Measurements from ENCODE around the gene VCX2.
"Not testable (repeated sequence)": the region's sequence is repeated elsewhere in the genome, so short reads cannot be mapped to it uniquely, and the experiment has no call there.

DNA sequence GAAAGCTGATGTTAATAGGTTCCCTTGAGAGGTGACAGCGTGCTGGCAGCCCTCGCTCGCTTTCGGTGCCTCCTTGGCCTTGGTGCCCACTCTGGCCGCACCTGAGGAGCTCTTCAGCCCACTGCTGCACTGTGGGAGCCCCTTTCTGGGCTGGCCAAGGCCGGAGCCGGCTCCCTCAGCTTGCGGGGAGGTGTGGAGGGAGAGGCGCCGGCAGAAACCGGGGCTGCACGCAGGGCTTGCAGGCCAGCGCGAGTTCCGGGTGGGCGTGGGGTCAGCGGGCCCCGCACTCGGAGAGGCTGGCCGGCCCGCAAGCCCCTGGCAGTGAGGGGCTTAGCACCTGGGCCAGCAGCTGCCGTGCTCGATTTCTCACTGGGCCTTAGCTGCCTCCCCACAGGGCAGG, 49.7 kb downstream of the VCX2 start:
- TF ChIP-seq, protein P1, sequence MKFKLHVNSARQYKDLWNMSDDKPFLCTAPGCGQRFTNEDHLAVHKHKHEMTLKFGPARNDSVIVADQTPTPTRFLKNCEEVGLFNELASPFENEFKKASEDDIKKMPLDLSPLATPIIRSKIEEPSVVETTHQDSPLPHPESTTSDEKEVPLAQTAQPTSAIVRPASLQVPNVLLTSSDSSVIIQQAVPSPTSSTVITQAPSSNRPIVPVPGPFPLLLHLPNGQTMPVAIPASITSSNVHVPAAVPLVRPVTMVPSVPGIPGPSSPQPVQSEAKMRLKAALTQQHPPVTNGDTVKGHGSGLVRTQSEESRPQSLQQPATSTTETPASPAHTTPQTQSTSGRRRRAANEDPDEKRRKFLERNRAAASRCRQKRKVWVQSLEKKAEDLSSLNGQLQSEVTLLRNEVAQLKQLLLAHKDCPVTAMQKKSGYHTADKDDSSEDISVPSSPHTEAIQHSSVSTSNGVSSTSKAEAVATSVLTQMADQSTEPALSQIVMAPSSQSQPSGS (tag by site-specific recombination; IDR thresholded peaks at IDR 0.05; ENCODE audit: low read depth), result not testable (repeated sequence)
- TF ChIP-seq, protein P2, sequence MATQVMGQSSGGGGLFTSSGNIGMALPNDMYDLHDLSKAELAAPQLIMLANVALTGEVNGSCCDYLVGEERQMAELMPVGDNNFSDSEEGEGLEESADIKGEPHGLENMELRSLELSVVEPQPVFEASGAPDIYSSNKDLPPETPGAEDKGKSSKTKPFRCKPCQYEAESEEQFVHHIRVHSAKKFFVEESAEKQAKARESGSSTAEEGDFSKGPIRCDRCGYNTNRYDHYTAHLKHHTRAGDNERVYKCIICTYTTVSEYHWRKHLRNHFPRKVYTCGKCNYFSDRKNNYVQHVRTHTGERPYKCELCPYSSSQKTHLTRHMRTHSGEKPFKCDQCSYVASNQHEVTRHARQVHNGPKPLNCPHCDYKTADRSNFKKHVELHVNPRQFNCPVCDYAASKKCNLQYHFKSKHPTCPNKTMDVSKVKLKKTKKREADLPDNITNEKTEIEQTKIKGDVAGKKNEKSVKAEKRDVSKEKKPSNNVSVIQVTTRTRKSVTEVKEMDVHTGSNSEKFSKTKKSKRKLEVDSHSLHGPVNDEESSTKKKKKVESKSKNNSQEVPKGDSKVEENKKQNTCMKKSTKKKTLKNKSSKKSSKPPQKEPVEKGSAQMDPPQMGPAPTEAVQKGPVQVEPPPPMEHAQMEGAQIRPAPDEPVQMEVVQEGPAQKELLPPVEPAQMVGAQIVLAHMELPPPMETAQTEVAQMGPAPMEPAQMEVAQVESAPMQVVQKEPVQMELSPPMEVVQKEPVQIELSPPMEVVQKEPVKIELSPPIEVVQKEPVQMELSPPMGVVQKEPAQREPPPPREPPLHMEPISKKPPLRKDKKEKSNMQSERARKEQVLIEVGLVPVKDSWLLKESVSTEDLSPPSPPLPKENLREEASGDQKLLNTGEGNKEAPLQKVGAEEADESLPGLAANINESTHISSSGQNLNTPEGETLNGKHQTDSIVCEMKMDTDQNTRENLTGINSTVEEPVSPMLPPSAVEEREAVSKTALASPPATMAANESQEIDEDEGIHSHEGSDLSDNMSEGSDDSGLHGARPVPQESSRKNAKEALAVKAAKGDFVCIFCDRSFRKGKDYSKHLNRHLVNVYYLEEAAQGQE (tag by site-specific recombination; IDR thresholded peaks at IDR 0.05), result not testable (repeated sequence)
- TF ChIP-seq, protein P3, sequence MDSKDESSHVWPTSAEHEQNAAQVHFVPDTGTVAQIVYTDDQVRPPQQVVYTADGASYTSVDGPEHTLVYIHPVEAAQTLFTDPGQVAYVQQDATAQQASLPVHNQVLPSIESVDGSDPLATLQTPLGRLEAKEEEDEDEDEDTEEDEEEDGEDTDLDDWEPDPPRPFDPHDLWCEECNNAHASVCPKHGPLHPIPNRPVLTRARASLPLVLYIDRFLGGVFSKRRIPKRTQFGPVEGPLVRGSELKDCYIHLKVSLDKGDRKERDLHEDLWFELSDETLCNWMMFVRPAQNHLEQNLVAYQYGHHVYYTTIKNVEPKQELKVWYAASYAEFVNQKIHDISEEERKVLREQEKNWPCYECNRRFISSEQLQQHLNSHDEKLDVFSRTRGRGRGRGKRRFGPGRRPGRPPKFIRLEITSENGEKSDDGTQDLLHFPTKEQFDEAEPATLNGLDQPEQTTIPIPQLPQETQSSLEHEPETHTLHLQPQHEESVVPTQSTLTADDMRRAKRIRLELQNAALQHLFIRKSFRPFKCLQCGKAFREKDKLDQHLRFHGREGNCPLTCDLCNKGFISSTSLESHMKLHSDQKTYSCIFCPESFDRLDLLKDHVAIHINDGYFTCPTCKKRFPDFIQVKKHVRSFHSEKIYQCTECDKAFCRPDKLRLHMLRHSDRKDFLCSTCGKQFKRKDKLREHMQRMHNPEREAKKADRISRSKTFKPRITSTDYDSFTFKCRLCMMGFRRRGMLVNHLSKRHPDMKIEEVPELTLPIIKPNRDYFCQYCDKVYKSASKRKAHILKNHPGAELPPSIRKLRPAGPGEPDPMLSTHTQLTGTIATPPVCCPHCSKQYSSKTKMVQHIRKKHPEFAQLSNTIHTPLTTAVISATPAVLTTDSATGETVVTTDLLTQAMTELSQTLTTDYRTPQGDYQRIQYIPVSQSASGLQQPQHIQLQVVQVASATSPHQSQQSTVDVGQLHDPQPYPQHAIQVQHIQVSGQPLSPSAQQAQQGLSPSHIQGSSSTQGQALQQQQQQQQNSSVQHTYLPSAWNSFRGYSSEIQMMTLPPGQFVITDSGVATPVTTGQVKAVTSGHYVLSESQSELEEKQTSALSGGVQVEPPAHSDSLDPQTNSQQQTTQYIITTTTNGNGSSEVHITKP (tag by site-specific recombination; IDR thresholded peaks at IDR 0.05), result not testable (repeated sequence)
- not testable (repeated sequence) for TF ChIP-seq ZNF394 (tag by site-specific recombination; IDR thresholded peaks at IDR 0.05; ENCODE audit: borderline replicate concordance); ZNF155 (tag by site-specific recombination; IDR thresholded peaks at IDR 0.05); CTCF (tag by site-specific recombination; IDR thresholded peaks at IDR 0.05); KLF16 (tag by site-specific recombination; IDR thresholded peaks at IDR 0.05); KLF1 (tag by site-specific recombination; IDR thresholded peaks at IDR 0.05); SP3 (tag by site-specific recombination; IDR thresholded peaks at IDR 0.05); ZNF747 (tag by site-specific recombination; IDR thresholded peaks at IDR 0.05); ZNF488 (tag by site-specific recombination; IDR thresholded peaks at IDR 0.05); ZNF248 (tag by site-specific recombination; IDR thresholded peaks at IDR 0.05)
- TF ChIP-seq, protein P4, sequence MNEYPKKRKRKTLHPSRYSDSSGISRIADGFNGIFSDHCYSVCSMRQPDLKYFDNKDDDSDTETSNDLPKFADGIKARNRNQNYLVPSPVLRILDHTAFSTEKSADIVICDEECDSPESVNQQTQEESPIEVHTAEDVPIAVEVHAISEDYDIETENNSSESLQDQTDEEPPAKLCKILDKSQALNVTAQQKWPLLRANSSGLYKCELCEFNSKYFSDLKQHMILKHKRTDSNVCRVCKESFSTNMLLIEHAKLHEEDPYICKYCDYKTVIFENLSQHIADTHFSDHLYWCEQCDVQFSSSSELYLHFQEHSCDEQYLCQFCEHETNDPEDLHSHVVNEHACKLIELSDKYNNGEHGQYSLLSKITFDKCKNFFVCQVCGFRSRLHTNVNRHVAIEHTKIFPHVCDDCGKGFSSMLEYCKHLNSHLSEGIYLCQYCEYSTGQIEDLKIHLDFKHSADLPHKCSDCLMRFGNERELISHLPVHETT (tag by site-specific recombination; IDR thresholded peaks at IDR 0.05), result not testable (repeated sequence)
- TF ChIP-seq, protein P5, sequence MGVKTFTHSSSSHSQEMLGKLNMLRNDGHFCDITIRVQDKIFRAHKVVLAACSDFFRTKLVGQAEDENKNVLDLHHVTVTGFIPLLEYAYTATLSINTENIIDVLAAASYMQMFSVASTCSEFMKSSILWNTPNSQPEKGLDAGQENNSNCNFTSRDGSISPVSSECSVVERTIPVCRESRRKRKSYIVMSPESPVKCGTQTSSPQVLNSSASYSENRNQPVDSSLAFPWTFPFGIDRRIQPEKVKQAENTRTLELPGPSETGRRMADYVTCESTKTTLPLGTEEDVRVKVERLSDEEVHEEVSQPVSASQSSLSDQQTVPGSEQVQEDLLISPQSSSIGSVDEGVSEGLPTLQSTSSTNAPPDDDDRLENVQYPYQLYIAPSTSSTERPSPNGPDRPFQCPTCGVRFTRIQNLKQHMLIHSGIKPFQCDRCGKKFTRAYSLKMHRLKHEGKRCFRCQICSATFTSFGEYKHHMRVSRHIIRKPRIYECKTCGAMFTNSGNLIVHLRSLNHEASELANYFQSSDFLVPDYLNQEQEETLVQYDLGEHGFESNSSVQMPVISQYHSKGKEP (tag by site-specific recombination; IDR thresholded peaks at IDR 0.05), result not testable (repeated sequence)

All from HEK293 (cell line).